H1 (cell line): ENCODE data around the gene KLHL3.

Experiments used
- CHD2 ChIP-seq: IDR thresholded peaks from 2 replicates; pipeline ENCODE4 v1.6.1; 2012; ENCODE audit warnings: low read length, improper control_type of control experiment
- EZH2 ChIP-seq: fragments of 200-600 bp; sonication (generic); IDR thresholded peaks from 2 replicates; pipeline ENCODE4 v1.7.1; 2012; ENCODE audit warnings: low read depth, mild to moderate bottlenecking, moderate library complexity, low read length, inconsistent platforms; ENCODE audit not compliant: severe bottlenecking
- HDAC6 ChIP-seq: IDR thresholded peaks from one replicate; pipeline ENCODE4 v1.7.1; 2012; ENCODE audit warnings: low read depth, mild to moderate bottlenecking, inconsistent platforms, low read length, moderate library complexity
- PHF8 ChIP-seq: fragments of 200-600 bp; sonication (generic); conservative IDR thresholded peaks from 2 replicates; pipeline ENCODE4 v1.7.1; 2012; ENCODE audit warnings: low read depth, mild to moderate bottlenecking, inconsistent platforms, low read length, moderate library complexity
- RFX5 ChIP-seq: IDR thresholded peaks from 2 replicates; pipeline ENCODE4 v1.6.1; 2011; ENCODE audit warnings: low read depth, low read length, improper control_type of control experiment, borderline replicate concordance
- SP2 ChIP-seq: IDR thresholded peaks from 2 replicates; pipeline ENCODE4 v1.6.1; 2012; ENCODE audit warnings: mild to moderate bottlenecking, low read length, inconsistent platforms
- TAF1 ChIP-seq: IDR thresholded peaks from 2 replicates; pipeline ENCODE4 v1.6.1; 2011; ENCODE audit warnings: mild to moderate bottlenecking, low read depth, low read length
- TAF7 ChIP-seq: optimal IDR thresholded peaks from 2 replicates; pipeline ENCODE3; 2011; ENCODE audit warnings: low read depth, mild to moderate bottlenecking, inconsistent platforms, low read length, moderate library complexity, borderline replicate concordance
- TF ChIP-seq, protein P1 (sequence below), 3 experiments: IDR thresholded peaks; 1 replicate in 2 of 3; 2 replicates in 1 of 3; pipeline versions ENCODE4 v1.5.1 to v1.6.1; 2011; ENCODE audit warnings: low read length in 3 of 3, mild to moderate bottlenecking in 3 of 3, inconsistent platforms in 2 of 3, low read depth in 1 of 3, moderate library complexity in 1 of 3; ENCODE audit not compliant: insufficient read depth in 1 of 3; ENCODE audit errors: control extremely low read depth in 1 of 3

GRCh38 chr5:137639645-137640044 lies 96.2 kb downstream of the KLHL3 start:
- no peak for TF ChIP-seq SP2
- TF ChIP-seq, protein P1, sequence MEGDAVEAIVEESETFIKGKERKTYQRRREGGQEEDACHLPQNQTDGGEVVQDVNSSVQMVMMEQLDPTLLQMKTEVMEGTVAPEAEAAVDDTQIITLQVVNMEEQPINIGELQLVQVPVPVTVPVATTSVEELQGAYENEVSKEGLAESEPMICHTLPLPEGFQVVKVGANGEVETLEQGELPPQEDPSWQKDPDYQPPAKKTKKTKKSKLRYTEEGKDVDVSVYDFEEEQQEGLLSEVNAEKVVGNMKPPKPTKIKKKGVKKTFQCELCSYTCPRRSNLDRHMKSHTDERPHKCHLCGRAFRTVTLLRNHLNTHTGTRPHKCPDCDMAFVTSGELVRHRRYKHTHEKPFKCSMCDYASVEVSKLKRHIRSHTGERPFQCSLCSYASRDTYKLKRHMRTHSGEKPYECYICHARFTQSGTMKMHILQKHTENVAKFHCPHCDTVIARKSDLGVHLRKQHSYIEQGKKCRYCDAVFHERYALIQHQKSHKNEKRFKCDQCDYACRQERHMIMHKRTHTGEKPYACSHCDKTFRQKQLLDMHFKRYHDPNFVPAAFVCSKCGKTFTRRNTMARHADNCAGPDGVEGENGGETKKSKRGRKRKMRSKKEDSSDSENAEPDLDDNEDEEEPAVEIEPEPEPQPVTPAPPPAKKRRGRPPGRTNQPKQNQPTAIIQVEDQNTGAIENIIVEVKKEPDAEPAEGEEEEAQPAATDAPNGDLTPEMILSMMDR (IDR thresholded peaks at IDR 0.05; ENCODE audit: control extremely low read depth in 1 of 3, insufficient read depth in 1 of 3, low read depth in 1 of 3, low read length in 3 of 3) = no peak
- no peak for TF ChIP-seq TAF7
- no peak for TF ChIP-seq HDAC6
- TF ChIP-seq TAF1 = no peak
- no peak for TF ChIP-seq CHD2
- no peak for TF ChIP-seq EZH2
- no peak for TF ChIP-seq PHF8
- TF ChIP-seq RFX5 = no peak
